Smooth muscle cell (in vitro differentiated cells): ENCODE data around the gene WDR35. TPM values are rescaled to one million over a fixed set of nuclear protein-coding genes. Genes with fewer than 3 reads are reported as not detected.

Experiments used
- DNase-seq: peaks from one replicate; lab custom pipeline; 2025; ENCODE audit not compliant: unreplicated experiment; lab: John Stamatoyannopoulos, UW
- H2AFZ ChIP-seq: fragments of 200-600 bp; sonication (generic); 2 replicates; pipeline ENCODE4 v1.6.0; 2016; ENCODE audit warnings: antibody characterized with exemption, low read depth, mild to moderate bottlenecking
- H3F3A ChIP-seq: fragments of 200-600 bp; sonication (generic); 2 replicates; pipeline ENCODE4 v1.6.0; 2017; ENCODE audit warnings: antibody characterized with exemption, low read depth
- H3K27ac ChIP-seq: fragments of 200-600 bp; sonication (generic); 2 replicates; pipeline ENCODE4 v1.5.1; 2016; ENCODE audit warnings: low read depth, mild to moderate bottlenecking
- H3K27me3 ChIP-seq: fragments of 200-600 bp; sonication (generic); 2 replicates; pipeline ENCODE4 v1.6.1; 2016; ENCODE audit warnings: low read depth, mild to moderate bottlenecking
- H3K36me3 ChIP-seq: fragments of 200-600 bp; sonication (generic); 2 replicates; pipeline ENCODE4 v1.5.1; 2016; ENCODE audit warnings: low read depth
- H3K4me1 ChIP-seq: fragments of 200-600 bp; sonication (generic); 2 replicates; pipeline ENCODE4 v1.5.1; 2016; ENCODE audit warnings: low read depth
- H3K4me2 ChIP-seq: fragments of 200-600 bp; sonication (generic); 2 replicates; pipeline ENCODE4 v1.6.0; 2016; ENCODE audit warnings: mild to moderate bottlenecking
- H3K4me3 ChIP-seq: fragments of 200-600 bp; sonication (generic); 2 replicates; pipeline ENCODE4 v1.5.1; 2016; ENCODE audit warnings: mild to moderate bottlenecking
- H3K79me2 ChIP-seq: fragments of 200-600 bp; sonication (generic); 2 replicates; pipeline ENCODE4 v1.6.0; 2016; ENCODE audit warnings: low read depth, mild to moderate bottlenecking
- H3K9ac ChIP-seq: fragments of 200-600 bp; sonication (generic); 2 replicates; pipeline ENCODE4 v1.6.0; 2016; ENCODE audit warnings: low read depth
- H3K9me3 ChIP-seq: fragments of 200-600 bp; sonication (generic); replicated peaks from 2 replicates; pipeline ENCODE4 v1.5.1; 2016; ENCODE audit warnings: low read depth
- H4K20me1 ChIP-seq: fragments of 200-600 bp; sonication (generic); 2 replicates; pipeline ENCODE4 v1.6.0; 2016; ENCODE audit warnings: low read depth
- WGBS: methylation state at CpG from one replicate; pipeline ENCODE4 v1.1.7; 2016; ENCODE audit warnings: low lambda C conversion rate; 5-methylcytosine and 5-hydroxymethylcytosine counted together
- polyA plus RNA-seq: library from polyadenylated mRNA; unstranded; fragments of >200 nt; fragmentation: Nextera tagmentation; extraction: Ambion mirVana; gene quantifications from 2 replicates; pipeline ENCODE4 v1.2.1, GENCODE V29; 2016
- total RNA-seq: library from RNA; depleted of rRNA; stranded (reverse); fragments of >200 nt; gene quantifications from 2 replicates; pipeline ENCODE4 v1.2.3, GENCODE V29; 2014
- TF ChIP-seq, protein P1 (sequence below): fragments of 200-600 bp; sonication (generic); IDR thresholded peaks from 2 replicates; pipeline ENCODE4 v1.5.1; 2017; ENCODE audit warnings: borderline replicate concordance, mild to moderate bottlenecking, antibody characterized with exemption; ENCODE audit not compliant: insufficient read depth, poor library complexity, severe bottlenecking

The WDR35 gene
- total and polyA plus RNA-seq, 2 experiments from 2014 or later: 0.70 to 4.7 TPM

DNA sequence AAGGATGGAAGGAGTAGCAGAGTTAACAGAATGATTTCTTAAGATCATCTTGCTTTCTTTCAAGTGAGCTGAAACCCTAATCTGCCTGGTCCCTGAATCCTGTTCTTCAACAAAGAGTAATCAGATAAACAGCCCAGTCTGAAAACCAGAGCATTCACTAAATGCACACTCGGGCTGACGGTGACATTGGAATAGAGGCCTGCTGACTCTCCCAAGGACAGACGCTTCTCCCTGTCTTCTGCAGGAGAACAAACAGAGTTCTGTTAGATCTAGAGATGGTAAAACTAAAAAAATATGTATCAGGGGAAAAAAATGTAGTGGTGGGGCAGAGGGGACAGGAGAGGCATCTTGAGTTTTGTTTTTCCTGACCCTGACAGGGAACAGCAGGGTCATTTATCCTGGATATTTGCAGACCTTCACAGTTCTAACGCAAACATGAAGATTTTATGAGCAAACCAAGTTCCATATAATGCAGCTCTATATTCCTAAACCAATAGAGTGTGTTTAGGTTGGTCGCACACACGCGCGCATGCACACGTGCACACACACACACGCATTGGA is 15.2 kb upstream of the WDR35 start:
- no peaks in the 10 kb centered on the region for H3K36me3 ChIP-seq
- H3F3A ChIP-seq: no peaks in the 10 kb centered on the region
- WGBS: 77% methylated on average over 10 of the region's 10 CpGs
- H3K79me2 ChIP-seq: no peaks in the 10 kb centered on the region
- no peak overlapping the region for H2AFZ ChIP-seq
- no peak overlapping the region for H3K9ac ChIP-seq
- DNase-seq: no peak
- H3K4me2 ChIP-seq: no peak overlapping the region
- no peaks in the 10 kb centered on the region for H3K4me1 ChIP-seq
- TF ChIP-seq, protein P1, sequence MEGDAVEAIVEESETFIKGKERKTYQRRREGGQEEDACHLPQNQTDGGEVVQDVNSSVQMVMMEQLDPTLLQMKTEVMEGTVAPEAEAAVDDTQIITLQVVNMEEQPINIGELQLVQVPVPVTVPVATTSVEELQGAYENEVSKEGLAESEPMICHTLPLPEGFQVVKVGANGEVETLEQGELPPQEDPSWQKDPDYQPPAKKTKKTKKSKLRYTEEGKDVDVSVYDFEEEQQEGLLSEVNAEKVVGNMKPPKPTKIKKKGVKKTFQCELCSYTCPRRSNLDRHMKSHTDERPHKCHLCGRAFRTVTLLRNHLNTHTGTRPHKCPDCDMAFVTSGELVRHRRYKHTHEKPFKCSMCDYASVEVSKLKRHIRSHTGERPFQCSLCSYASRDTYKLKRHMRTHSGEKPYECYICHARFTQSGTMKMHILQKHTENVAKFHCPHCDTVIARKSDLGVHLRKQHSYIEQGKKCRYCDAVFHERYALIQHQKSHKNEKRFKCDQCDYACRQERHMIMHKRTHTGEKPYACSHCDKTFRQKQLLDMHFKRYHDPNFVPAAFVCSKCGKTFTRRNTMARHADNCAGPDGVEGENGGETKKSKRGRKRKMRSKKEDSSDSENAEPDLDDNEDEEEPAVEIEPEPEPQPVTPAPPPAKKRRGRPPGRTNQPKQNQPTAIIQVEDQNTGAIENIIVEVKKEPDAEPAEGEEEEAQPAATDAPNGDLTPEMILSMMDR: no peak
- H3K27ac ChIP-seq: no peak overlapping the region
- H4K20me1 ChIP-seq: no peaks in the 10 kb centered on the region
- H3K4me3 ChIP-seq: no peak overlapping the region
- H3K9me3 ChIP-seq: no peaks in the 10 kb centered on the region
- no peaks in the 10 kb centered on the region for H3K27me3 ChIP-seq

DNA sequence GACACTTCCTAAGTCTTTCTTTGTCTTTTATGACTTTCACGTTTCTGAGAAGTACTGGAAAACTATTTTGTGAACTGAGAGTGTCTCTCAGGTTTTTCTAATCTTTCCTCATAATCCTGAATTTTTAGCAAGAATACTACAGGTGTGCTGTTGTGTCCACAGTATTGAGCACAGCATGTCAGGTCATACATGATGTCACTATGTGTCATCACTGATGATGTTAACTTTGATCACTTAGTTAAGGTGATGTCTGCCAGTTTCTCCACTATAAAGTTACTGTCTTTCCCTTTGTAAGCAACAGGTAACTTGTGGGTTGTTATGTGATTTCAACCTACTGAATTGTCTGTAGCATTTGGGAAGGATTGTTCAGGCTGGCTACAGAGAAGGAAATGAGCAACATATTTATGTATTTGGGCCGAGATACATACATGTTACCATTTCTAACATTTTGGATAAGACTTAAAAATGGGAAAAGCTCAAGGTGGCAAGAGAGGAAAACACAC is 11.5 kb upstream of the WDR35 start:
- Histone ChIP-seq H3K9me3 (no peaks in the 10 kb centered on the region), H3K4me3 (no peak overlapping the region), H3K79me2 (no peaks in the 10 kb centered on the region), H3K4me1 (no peaks in the 10 kb centered on the region), H3K27me3 (no peaks in the 10 kb centered on the region), H4K20me1 (no peaks in the 10 kb centered on the region), H3K36me3 (no peaks in the 10 kb centered on the region), H3F3A (no peaks in the 10 kb centered on the region), H2AFZ (no peak overlapping the region), H3K4me2 (no peak overlapping the region), H3K27ac (no peak overlapping the region), H3K9ac (no peak overlapping the region)
- TF ChIP-seq, protein P1: no peak
- DNase-seq: no peak
- 89% methylated on average over 2 of the region's 2 CpGs for whole genome bisulfite sequencing

DNA sequence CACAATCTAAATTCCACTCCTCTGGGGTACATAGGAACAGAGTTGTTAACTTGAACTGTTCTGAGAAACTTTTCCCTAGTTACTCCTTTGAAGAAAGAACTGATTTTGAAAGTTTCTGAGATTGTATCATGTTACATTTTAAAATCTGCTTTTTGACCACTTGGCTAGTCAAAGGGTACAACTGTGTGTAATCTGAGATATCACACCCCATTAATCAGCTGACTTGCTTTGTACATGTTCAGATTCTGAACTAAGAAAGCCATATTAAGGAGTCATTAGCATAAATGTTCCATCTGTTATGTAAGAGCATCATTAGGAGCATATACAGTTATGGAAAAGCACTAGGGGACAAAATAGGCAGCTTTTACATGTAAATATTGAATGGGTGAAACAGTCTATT is 3.8 kb upstream of the WDR35 start:
- TF ChIP-seq, protein P1: no peak

DNA sequence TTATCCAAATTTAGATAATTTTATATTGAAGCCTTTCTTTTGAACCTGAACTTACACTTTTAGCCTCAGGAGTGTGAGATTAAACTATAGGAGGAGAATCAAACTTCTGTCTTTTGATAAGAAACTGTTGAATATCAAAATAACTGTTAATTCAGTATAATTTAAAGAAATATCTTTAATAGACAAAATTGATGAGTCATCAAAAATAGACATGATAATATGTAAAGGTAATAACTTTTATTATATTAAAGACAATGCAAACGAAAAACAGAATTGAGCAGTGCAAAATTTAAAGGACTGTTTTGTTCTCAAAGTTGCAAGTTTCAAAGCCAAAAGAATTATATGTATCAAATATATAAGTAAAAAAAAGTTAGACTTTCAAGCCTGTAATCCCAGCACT is 2.0 kb upstream of the WDR35 start:
- H3K27ac ChIP-seq: no peak overlapping the region
- DNase-seq: no peak
- H3K36me3 ChIP-seq: no peaks in the 10 kb centered on the region
- no peaks in the 10 kb centered on the region for H4K20me1 ChIP-seq
- WGBS: 91% methylated on average over 1 of the region's 1 CpG
- H3K4me3 ChIP-seq: no peak overlapping the region
- no peaks in the 10 kb centered on the region for H3F3A ChIP-seq
- no peak overlapping the region for H3K4me2 ChIP-seq
- TF ChIP-seq, protein P1: no peak
- no peaks in the 10 kb centered on the region for H3K9me3 ChIP-seq
- H3K9ac ChIP-seq: no peak overlapping the region
- peaks cover 14% of the 10 kb centered on the region for H3K79me2 ChIP-seq
- no peak overlapping the region for H2AFZ ChIP-seq
- peaks cover 22% of the 10 kb centered on the region for H3K4me1 ChIP-seq
- no peaks in the 10 kb centered on the region for H3K27me3 ChIP-seq

More for the DNA sequence above, 3.8 kb upstream of the WDR35 start:
- Histone ChIP-seq H3F3A (no peaks in the 10 kb centered on the region), H3K27me3 (no peaks in the 10 kb centered on the region), H3K27ac (no peak overlapping the region), H3K79me2 (peaks cover 4% of the 10 kb centered on the region), H3K36me3 (no peaks in the 10 kb centered on the region), H3K9ac (no peak overlapping the region), H3K4me2 (no peak overlapping the region), H2AFZ (no peak overlapping the region), H3K4me3 (no peak overlapping the region), H4K20me1 (no peaks in the 10 kb centered on the region), H3K9me3 (no peaks in the 10 kb centered on the region), H3K4me1 (peaks cover 12% of the 10 kb centered on the region)
- DNase-seq: no peak
